HEK293T (cell line): ENCODE results near the gene MACIR.

Experiments used
- ARNT ChIP-seq: fragments of 450-650 bp; IDR thresholded peaks from 2 replicates; pipeline ENCODE4 v1.6.1; 2017; ENCODE audit warnings: mild to moderate bottlenecking
- BHLHE40 ChIP-seq: fragments of 450-650 bp; IDR thresholded peaks from 2 replicates; pipeline ENCODE4 v1.6.1; 2016; ENCODE audit warnings: mild to moderate bottlenecking, moderate library complexity, borderline replicate concordance
- CTBP1 ChIP-seq: fragments of 450-650 bp; IDR thresholded peaks from 2 replicates; pipeline ENCODE4 v1.6.1; 2016; ENCODE audit warnings: borderline replicate concordance
- FOXA1 ChIP-seq: fragments of 450-650 bp; IDR thresholded peaks from 2 replicates; pipeline ENCODE4 v1.6.1; 2016; ENCODE audit warnings: mild to moderate bottlenecking
- FOXK2 ChIP-seq: fragments of 450-650 bp; IDR thresholded peaks from 2 replicates; pipeline ENCODE4 v1.6.1; 2016; ENCODE audit warnings: mild to moderate bottlenecking
- FOXM1 ChIP-seq: fragments of 450-650 bp; IDR thresholded peaks from 2 replicates; pipeline ENCODE4 v1.6.1; 2017; ENCODE audit warnings: mild to moderate bottlenecking, borderline replicate concordance
- L3MBTL2 ChIP-seq: fragments of 450-650 bp; conservative IDR thresholded peaks from 2 replicates; pipeline ENCODE4 v1.6.1; 2016; ENCODE audit warnings: mild to moderate bottlenecking
- LEF1 ChIP-seq: fragments of 450-650 bp; IDR thresholded peaks from 2 replicates; pipeline ENCODE4 v1.6.1; 2017; ENCODE audit warnings: mild to moderate bottlenecking, borderline replicate concordance
- NFRKB ChIP-seq: fragments of 450-650 bp; IDR thresholded peaks from 2 replicates; pipeline ENCODE4 v1.6.1; 2016; ENCODE audit warnings: mild to moderate bottlenecking, moderate library complexity
- SP1 ChIP-seq: fragments of 450-650 bp; IDR thresholded peaks from 2 replicates; pipeline ENCODE4 v1.6.1; 2017
- SUZ12 ChIP-seq: fragments of 450-650 bp; IDR thresholded peaks from 2 replicates; pipeline ENCODE4 v1.6.1; 2016; ENCODE audit warnings: mild to moderate bottlenecking
- TARDBP ChIP-seq: fragments of 450-650 bp; IDR thresholded peaks from 2 replicates; pipeline ENCODE4 v1.6.1; 2016
- ZNF384 ChIP-seq: fragments of 450-650 bp; IDR thresholded peaks from 2 replicates; pipeline ENCODE4 v1.6.1; 2016
- TF ChIP-seq, protein P1 (sequence below): fragments of 450-650 bp; IDR thresholded peaks from 2 replicates; pipeline ENCODE4 v1.6.1; 2016

DNA sequence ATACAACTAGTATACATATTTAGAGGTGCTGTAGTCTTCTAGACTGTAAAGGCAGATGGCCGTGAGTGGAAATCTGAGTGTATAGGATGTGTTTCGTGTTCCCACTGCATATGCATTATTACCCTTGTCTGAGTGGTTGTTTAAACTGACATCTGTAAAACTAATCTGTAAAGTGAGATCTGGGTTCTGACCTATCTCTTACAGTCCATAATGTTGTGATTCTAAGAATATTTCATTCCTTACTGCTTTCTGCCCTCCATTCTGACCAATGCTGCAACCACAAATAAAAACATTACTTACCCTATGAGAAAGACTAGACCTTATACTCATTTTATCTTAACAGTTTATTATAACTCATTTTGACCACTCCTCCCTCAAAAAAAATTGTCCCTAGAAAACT, 47.6 kb upstream of the MACIR start:
- TF ChIP-seq ARNT, result no peak
- no peak for TF ChIP-seq NFRKB
- TF ChIP-seq CTBP1, result no peak
- TF ChIP-seq BHLHE40, result no peak
- no peak for TF ChIP-seq SP1
- no peak for TF ChIP-seq SUZ12
- TF ChIP-seq ZNF384, result no peak
- TF ChIP-seq FOXA1, result no peak
- TF ChIP-seq L3MBTL2, result no peak
- no peak for TF ChIP-seq LEF1
- no peak for TF ChIP-seq FOXK2
- TF ChIP-seq TARDBP, result no peak
- TF ChIP-seq, protein P1, sequence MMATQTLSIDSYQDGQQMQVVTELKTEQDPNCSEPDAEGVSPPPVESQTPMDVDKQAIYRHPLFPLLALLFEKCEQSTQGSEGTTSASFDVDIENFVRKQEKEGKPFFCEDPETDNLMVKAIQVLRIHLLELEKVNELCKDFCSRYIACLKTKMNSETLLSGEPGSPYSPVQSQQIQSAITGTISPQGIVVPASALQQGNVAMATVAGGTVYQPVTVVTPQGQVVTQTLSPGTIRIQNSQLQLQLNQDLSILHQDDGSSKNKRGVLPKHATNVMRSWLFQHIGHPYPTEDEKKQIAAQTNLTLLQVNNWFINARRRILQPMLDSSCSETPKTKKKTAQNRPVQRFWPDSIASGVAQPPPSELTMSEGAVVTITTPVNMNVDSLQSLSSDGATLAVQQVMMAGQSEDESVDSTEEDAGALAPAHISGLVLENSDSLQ, result no peak
- no peak for TF ChIP-seq FOXM1
